Daoy (cell line): ENCODE data around the gene FAM25G. TPM values are rescaled to one million over a fixed set of nuclear protein-coding genes. Genes with fewer than 3 reads are reported as not detected.
"Not testable (repeated sequence)": the region's sequence is repeated elsewhere in the genome, so short reads cannot be mapped to it uniquely, and the experiment has no call there.

Source experiments
- DNase-seq: peaks from one replicate; pipeline ENCODE4 v3.0.0-alpha.2; 2015; ENCODE audit warnings: low read depth
- total RNA-seq: library from RNA; depleted of rRNA; stranded (reverse); fragments of >200 nt; shearing (Covaris generic); gene quantifications from 2 replicates; pipeline ENCODE4 v1.2.3, GENCODE V29; 2014

FAM25G gene
- total RNA-seq, 1 experiment from 2014 or later, result not detected

GRCh38 chr10:47465216-47465917 is 26.1 kb downstream of the FAM25G start:
- DNase-seq, result not testable (repeated sequence)

- DNase-seq, result not testable (repeated sequence)
Measured at GRCh38 chr10:47462577-47463358, 28.7 kb downstream of the FAM25G start.

- DNase-seq, result peak; percentile 61
Measured at GRCh38 chr10:47461261-47461687, 30.2 kb downstream of the FAM25G start.

GRCh38 chr10:47458466-47459154 is 32.9 kb downstream of the FAM25G start:
- peak; percentile 65 for DNase-seq

GRCh38 chr10:47457826-47458225 is 33.7 kb downstream of the FAM25G start:
- DNase-seq, result no peak

- no peak for DNase-seq
Measured at GRCh38 chr10:47457528-47457820, 34.0 kb downstream of the FAM25G start.

GRCh38 chr10:47456794-47457527 is 34.5 kb downstream of the FAM25G start:
- no peak for DNase-seq

GRCh38 chr10:47456079-47456785 is 35.3 kb downstream of the FAM25G start:
- DNase-seq, result no peak

- not testable (repeated sequence) for DNase-seq
Measured at GRCh38 chr10:47455350-47456078, 36.0 kb downstream of the FAM25G start.

GRCh38 chr10:47454780-47455058 is 36.8 kb downstream of the FAM25G start:
- DNase-seq, result no peak

- DNase-seq, result no peak
Measured at GRCh38 chr10:47454008-47454779, 37.3 kb downstream of the FAM25G start.

- DNase-seq, result no peak
Measured at GRCh38 chr10:47453141-47454007, 38.1 kb downstream of the FAM25G start.

GRCh38 chr10:47452495-47453140 is 38.9 kb downstream of the FAM25G start:
- DNase-seq, result no peak

- no peak for DNase-seq
Measured at GRCh38 chr10:47451998-47452494, 39.5 kb downstream of the FAM25G start.

GRCh38 chr10:47451273-47451997 is 40.1 kb downstream of the FAM25G start:
- no peak for DNase-seq

- no peak for DNase-seq
Measured at GRCh38 chr10:47450442-47450841, 41.1 kb downstream of the FAM25G start.

- no peak for DNase-seq
Measured at GRCh38 chr10:47449979-47450378, 41.5 kb downstream of the FAM25G start.
